Neural cell (in vitro differentiated cells): ENCODE data around the gene LAPTM5.

ENCODE experiments used
- EZH2 ChIP-seq: fragments of 200-600, 300-800 bp; shearing (Covaris generic), sonication (generic); IDR thresholded peaks from 2 replicates; pipeline ENCODE4 v1.6.1; 2014; ENCODE audit warnings: antibody characterized with exemption, low read length, borderline replicate concordance, mild to moderate bottlenecking; ENCODE audit not compliant: insufficient read depth, poor library complexity, severe bottlenecking
- POLR2AphosphoS5 ChIP-seq: IDR thresholded peaks from 2 replicates; pipeline ENCODE4 v1.6.1; 2012
- RAD21 ChIP-seq: fragments of 450-650 bp; conservative IDR thresholded peaks from 2 replicates; pipeline ENCODE4 v1.6.1; 2014; ENCODE audit warnings: antibody characterized with exemption, mild to moderate bottlenecking, moderate library complexity
- TF ChIP-seq, protein P1 (sequence below): fragments of 450-650 bp; IDR thresholded peaks from 2 replicates; pipeline ENCODE4 v1.5.1; 2014; ENCODE audit warnings: antibody characterized with exemption, mild to moderate bottlenecking, moderate library complexity; ENCODE audit not compliant: poor library complexity, severe bottlenecking

- TF ChIP-seq, protein P1, sequence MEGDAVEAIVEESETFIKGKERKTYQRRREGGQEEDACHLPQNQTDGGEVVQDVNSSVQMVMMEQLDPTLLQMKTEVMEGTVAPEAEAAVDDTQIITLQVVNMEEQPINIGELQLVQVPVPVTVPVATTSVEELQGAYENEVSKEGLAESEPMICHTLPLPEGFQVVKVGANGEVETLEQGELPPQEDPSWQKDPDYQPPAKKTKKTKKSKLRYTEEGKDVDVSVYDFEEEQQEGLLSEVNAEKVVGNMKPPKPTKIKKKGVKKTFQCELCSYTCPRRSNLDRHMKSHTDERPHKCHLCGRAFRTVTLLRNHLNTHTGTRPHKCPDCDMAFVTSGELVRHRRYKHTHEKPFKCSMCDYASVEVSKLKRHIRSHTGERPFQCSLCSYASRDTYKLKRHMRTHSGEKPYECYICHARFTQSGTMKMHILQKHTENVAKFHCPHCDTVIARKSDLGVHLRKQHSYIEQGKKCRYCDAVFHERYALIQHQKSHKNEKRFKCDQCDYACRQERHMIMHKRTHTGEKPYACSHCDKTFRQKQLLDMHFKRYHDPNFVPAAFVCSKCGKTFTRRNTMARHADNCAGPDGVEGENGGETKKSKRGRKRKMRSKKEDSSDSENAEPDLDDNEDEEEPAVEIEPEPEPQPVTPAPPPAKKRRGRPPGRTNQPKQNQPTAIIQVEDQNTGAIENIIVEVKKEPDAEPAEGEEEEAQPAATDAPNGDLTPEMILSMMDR: no peak
- TF ChIP-seq RAD21 (no peak), POLR2AphosphoS5 (no peak), EZH2 (no peak)
Measured at GRCh38 chr1:30724655-30725421, 32.7 kb downstream of the LAPTM5 start.
